Measurements from ENCODE around the gene MYL4.

The MYL4 gene

GRCh38 chr17:47193931-47194511 is 15.1 kb upstream of the MYL4 start:
- no peak overlapping the region for H3K4me3 ChIP-seq (replicated peaks; ENCODE audit: low read depth, low read length)
- no peak for DNase-seq (ENCODE audit: extremely low read depth, low read depth)
- TF ChIP-seq CTCF (IDR thresholded peaks at IDR 0.05; ENCODE audit: low read depth, low read length, missing control alignments) = no peak

- TF ChIP-seq CTCF (IDR thresholded peaks at IDR 0.05; ENCODE audit: low read depth, low read length, missing control alignments) = no peak
- no peak for DNase-seq (ENCODE audit: extremely low read depth, low read depth)
- H3K4me3 ChIP-seq (replicated peaks; ENCODE audit: low read depth, low read length) = no peak overlapping the region
Measured at GRCh38 chr17:47197821-47198220, 11.3 kb upstream of the MYL4 start.

- no peak for TF ChIP-seq CTCF (IDR thresholded peaks at IDR 0.05; ENCODE audit: low read depth, low read length, missing control alignments)
- H3K4me3 ChIP-seq (replicated peaks; ENCODE audit: low read depth, low read length) = no peak overlapping the region
- DNase-seq (ENCODE audit: extremely low read depth, low read depth) = no peak
Measured at GRCh38 chr17:47199627-47200324, 9.4 kb upstream of the MYL4 start.

- no peak for TF ChIP-seq CTCF (IDR thresholded peaks at IDR 0.05; ENCODE audit: low read depth, low read length, missing control alignments)
- H3K4me3 ChIP-seq (replicated peaks; ENCODE audit: low read depth, low read length) = no peak overlapping the region
- DNase-seq (ENCODE audit: extremely low read depth, low read depth) = no peak
Measured at GRCh38 chr17:47200325-47200664, 8.9 kb upstream of the MYL4 start.

DNA sequence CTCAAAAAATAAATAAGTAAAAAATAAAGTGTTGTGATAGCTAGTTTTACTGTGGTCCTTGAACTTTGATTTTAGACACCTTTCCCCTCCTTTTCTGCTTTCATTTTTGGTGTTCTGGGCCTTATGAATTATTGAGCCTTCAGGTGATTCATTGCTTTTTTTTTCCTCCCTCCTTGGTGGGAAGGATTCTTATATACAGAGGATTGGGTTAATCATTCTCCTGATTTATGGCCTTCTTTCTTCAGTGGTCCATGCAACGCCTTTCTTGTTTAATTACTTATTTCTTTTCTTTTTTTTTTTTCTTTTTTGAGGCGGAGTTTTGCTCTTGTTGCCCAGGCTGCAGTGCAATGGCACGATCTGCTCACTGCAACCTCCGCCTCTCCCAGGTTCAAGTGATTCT is 8.0 kb upstream of the MYL4 start:
- no peak for TF ChIP-seq CTCF (IDR thresholded peaks at IDR 0.05; ENCODE audit: low read depth, low read length, missing control alignments)
- H3K4me3 ChIP-seq (replicated peaks; ENCODE audit: low read depth, low read length) = no peak overlapping the region
- DNase-seq (ENCODE audit: extremely low read depth, low read depth) = no peak

GRCh38 chr17:47203984-47204721 is 5.0 kb upstream of the MYL4 start:
- no peak overlapping the region for H3K4me3 ChIP-seq (replicated peaks; ENCODE audit: low read depth, low read length)
- no peak for TF ChIP-seq CTCF (IDR thresholded peaks at IDR 0.05; ENCODE audit: low read depth, low read length, missing control alignments)
- no peak for DNase-seq (ENCODE audit: extremely low read depth, low read depth)
